Liver (tissue), 3 donors: ENCODE measurements around the gene ABCA1.

Experiments used
- CTCF ChIP-seq: fragments of 150-350 bp; IDR thresholded peaks from 2 replicates; pipeline ENCODE4 v1.5.1; 2017; ENCODE audit warnings: improper control_type of control experiment, low read depth, low read length; ENCODE audit not compliant: missing input control
- RAD21 ChIP-seq, 2 donors: IDR thresholded peaks; 2 replicates each; pipeline ENCODE4 v1.6.1; 2016; ENCODE audit warnings: antibody characterized with exemption in 2 of 2, mild to moderate bottlenecking in 2 of 2
- REST ChIP-seq: IDR thresholded peaks from 2 replicates; pipeline ENCODE4 v1.6.1; 2016; ENCODE audit warnings: antibody characterized with exemption, mild to moderate bottlenecking
- YY1 ChIP-seq: IDR thresholded peaks from 2 replicates; pipeline ENCODE4 v1.6.1; 2016; ENCODE audit warnings: antibody characterized with exemption, mild to moderate bottlenecking
- donor health status: healthy.
- donor health status: healthy.

GRCh38 chr9:104883169-104883568 lies 44.8 kb downstream of the ABCA1 start:
- no peak for TF ChIP-seq CTCF
- no peak for TF ChIP-seq YY1
- TF ChIP-seq RAD21 (IDR thresholded peaks at IDR 0.05), result no peak
- no peak for TF ChIP-seq REST
